OCI-LY3 (cell line): ENCODE measurements around the gene CD79A.
A peak's percentile ranks its signal among the peaks of the same experiment; 100 is the strongest.

ENCODE experiments used
- H2AFZ ChIP-seq: fragments of 200-600, 300-600 bp; shearing (Covaris generic); 2 replicates; pipeline ENCODE4 v1.6.0; 2014; ENCODE audit warnings: antibody characterized with exemption, low read depth, low read length
- H3K27ac ChIP-seq: fragments of 200-600, 300-600 bp; sonication (generic); 2 replicates; pipeline ENCODE4 v1.5.1; 2014; ENCODE audit warnings: mild to moderate bottlenecking, low read length, moderate library complexity, mixed read lengths
- H3K27me3 ChIP-seq: fragments of 200-600, 300-600 bp; sonication (generic); 2 replicates; pipeline ENCODE4 v1.6.1; 2014; ENCODE audit warnings: low read depth, low read length, mixed read lengths
- H3K36me3 ChIP-seq: fragments of 200-600, 300-600 bp; sonication (generic); replicated peaks from 2 replicates; pipeline ENCODE3; 2014; ENCODE audit warnings: low read depth, low read length, mixed read lengths
- H3K4me1 ChIP-seq: fragments of 300-600, 200-600 bp; sonication (generic); 2 replicates; pipeline ENCODE4 v1.6.1; 2014; ENCODE audit warnings: low read length, mixed read lengths
- H3K4me2 ChIP-seq: fragments of 200-600, 300-600 bp; sonication (generic); 2 replicates; pipeline ENCODE4 v1.6.1; 2014; ENCODE audit warnings: low read length, mixed read lengths
- H3K4me3 ChIP-seq: fragments of 300-600, 200-600 bp; sonication (generic); 2 replicates; pipeline ENCODE4 v1.5.1; 2014; ENCODE audit warnings: antibody characterized with exemption, mild to moderate bottlenecking, low read length, moderate library complexity
- H3K79me2 ChIP-seq: fragments of 300-600, 200-600 bp; shearing (Covaris generic); 2 replicates; pipeline ENCODE4 v1.6.1; 2014; ENCODE audit warnings: mild to moderate bottlenecking, low read length, mixed read lengths
- H3K9ac ChIP-seq: fragments of 300-600, 200-600 bp; shearing (Covaris generic); 2 replicates; pipeline ENCODE4 v1.6.0; 2014; ENCODE audit warnings: mild to moderate bottlenecking, low read length, moderate library complexity
- H3K9me3 ChIP-seq: fragments of 200-600, 300-600 bp; shearing (Covaris generic); 2 replicates; pipeline ENCODE4 v1.6.1; 2014; ENCODE audit warnings: low read length, mixed read lengths; ENCODE audit not compliant: insufficient read depth
- H4K20me1 ChIP-seq: fragments of 200-600, 300-600 bp; sonication (generic); 2 replicates; pipeline ENCODE4 v1.6.1; 2016; ENCODE audit warnings: low read length, mixed read lengths; ENCODE audit not compliant: insufficient read depth
- CTCF ChIP-seq: fragments of 200-600, 300-600 bp; sonication (generic); IDR thresholded peaks from 2 replicates; pipeline ENCODE4 v1.5.1; 2014; ENCODE audit warnings: antibody characterized with exemption, low read length, low read depth
- EZH2phosphoT487 ChIP-seq: fragments of 200-600 bp; shearing (Covaris generic); IDR thresholded peaks from 2 replicates; pipeline ENCODE4 v1.6.1; 2018; ENCODE audit warnings: antibody characterized with exemption, mixed run types, low read depth

CD79A gene

GRCh38 chr19:41862445-41862986, 14.6 kb upstream of the CD79A start:
- H3K9ac ChIP-seq, result no peak overlapping the region
- H3K79me2 ChIP-seq, result peaks cover 75% of the 10 kb centered on the region
- peaks cover 55% of the 10 kb centered on the region for H4K20me1 ChIP-seq
- no peaks in the 10 kb centered on the region for H3K9me3 ChIP-seq
- H3K27me3 ChIP-seq, result no peaks in the 10 kb centered on the region
- H3K4me2 ChIP-seq, result peak overlapping the region; percentile 92
- H3K4me3 ChIP-seq, result peak overlapping the region; percentile 82; the same call in 1 of the 2 replicates
- peaks cover 59% of the 10 kb centered on the region for H3K36me3 ChIP-seq
- no peak overlapping the region for H3K27ac ChIP-seq
- peaks cover 58% of the 10 kb centered on the region for H3K4me1 ChIP-seq
- no peak overlapping the region for H2AFZ ChIP-seq
- TF ChIP-seq CTCF (no peak), EZH2phosphoT487 (no peak)

GRCh38 chr19:41863209-41863931, 13.7 kb upstream of the CD79A start:
- TF ChIP-seq EZH2phosphoT487 (no peak), CTCF (no peak)
- Histone ChIP-seq H3K27me3 (no peaks in the 10 kb centered on the region), H4K20me1 (peaks cover 63% of the 10 kb centered on the region), H3K4me1 (peaks cover 66% of the 10 kb centered on the region), H3K9me3 (no peaks in the 10 kb centered on the region), H3K36me3 (peaks cover 68% of the 10 kb centered on the region), H3K79me2 (peaks cover 83% of the 10 kb centered on the region), H3K4me3 (no peak overlapping the region), H3K27ac (0 out of 2 replicates have a peak overlapping the region, but pooled peaks have one; percentile 5), H3K4me2 (peak overlapping the region; percentile 92; the same call in 1 of the 2 replicates), H3K9ac (0 out of 2 replicates have a peak overlapping the region, but pooled peaks have one; percentile 2), H2AFZ (no peak overlapping the region)

- Histone ChIP-seq H3K4me3 (no peak overlapping the region), H3K4me1 (peaks cover 71% of the 10 kb centered on the region), H4K20me1 (peaks cover 73% of the 10 kb centered on the region), H3K4me2 (peak overlapping the region; percentile 11; the same call in 1 of the 2 replicates), H3K79me2 (peaks cover 90% of the 10 kb centered on the region), H3K9me3 (no peaks in the 10 kb centered on the region), H2AFZ (no peak overlapping the region), H3K27ac (no peak overlapping the region), H3K27me3 (no peaks in the 10 kb centered on the region), H3K9ac (no peak overlapping the region), H3K36me3 (peaks cover 78% of the 10 kb centered on the region)
- TF ChIP-seq EZH2phosphoT487, result no peak
- no peak for TF ChIP-seq CTCF
These were observed 12.7 kb upstream of the CD79A start for GRCh38 chr19:41864374-41864773.

- peak overlapping the region; percentile 11; the same call in 1 of the 2 replicates for H3K9ac ChIP-seq
- peak overlapping the region; percentile 14; the same call in 1 of the 2 replicates for H3K4me3 ChIP-seq
- peaks cover 75% of the 10 kb centered on the region for H3K79me2 ChIP-seq
- H3K4me2 ChIP-seq, result peak overlapping the region; percentile 41
- no peaks in the 10 kb centered on the region for H3K9me3 ChIP-seq
- no peak overlapping the region for H2AFZ ChIP-seq
- peak overlapping the region; percentile 43 for H3K27ac ChIP-seq
- H3K36me3 ChIP-seq, result peaks cover 83% of the 10 kb centered on the region
- TF ChIP-seq CTCF (no peak), EZH2phosphoT487 (no peak)
- H3K27me3 ChIP-seq, result no peaks in the 10 kb centered on the region
- peaks cover 89% of the 10 kb centered on the region for H4K20me1 ChIP-seq
- peaks cover 83% of the 10 kb centered on the region for H3K4me1 ChIP-seq
These were observed 10.8 kb upstream of the CD79A start for GRCh38 chr19:41866284-41866683.
